Fibroblast of mammary gland (primary cell): Measurements from ENCODE around the gene SLC30A7.

Experiments used
- DNase-seq: peaks from one replicate; pipeline ENCODE4 v3.0.0-alpha.2; 2010; ENCODE audit warnings: low read depth
- H3K4me3 ChIP-seq: 2 replicates; pipeline ENCODE4 v1.5.1; 2011; ENCODE audit warnings: low read depth, mild to moderate bottlenecking, low read length, moderate library complexity; ENCODE audit not compliant: control insufficient read depth
- TF ChIP-seq, protein P1 (sequence below): conservative IDR thresholded peaks from 2 replicates; pipeline ENCODE4 v1.5.1; 2011; ENCODE audit warnings: low read depth, low read length, inconsistent platforms; ENCODE audit not compliant: control insufficient read depth, insufficient read depth

SLC30A7 gene

GRCh38 chr1:100982793-100983192, 86.9 kb downstream of the SLC30A7 start:
- TF ChIP-seq, protein P1, sequence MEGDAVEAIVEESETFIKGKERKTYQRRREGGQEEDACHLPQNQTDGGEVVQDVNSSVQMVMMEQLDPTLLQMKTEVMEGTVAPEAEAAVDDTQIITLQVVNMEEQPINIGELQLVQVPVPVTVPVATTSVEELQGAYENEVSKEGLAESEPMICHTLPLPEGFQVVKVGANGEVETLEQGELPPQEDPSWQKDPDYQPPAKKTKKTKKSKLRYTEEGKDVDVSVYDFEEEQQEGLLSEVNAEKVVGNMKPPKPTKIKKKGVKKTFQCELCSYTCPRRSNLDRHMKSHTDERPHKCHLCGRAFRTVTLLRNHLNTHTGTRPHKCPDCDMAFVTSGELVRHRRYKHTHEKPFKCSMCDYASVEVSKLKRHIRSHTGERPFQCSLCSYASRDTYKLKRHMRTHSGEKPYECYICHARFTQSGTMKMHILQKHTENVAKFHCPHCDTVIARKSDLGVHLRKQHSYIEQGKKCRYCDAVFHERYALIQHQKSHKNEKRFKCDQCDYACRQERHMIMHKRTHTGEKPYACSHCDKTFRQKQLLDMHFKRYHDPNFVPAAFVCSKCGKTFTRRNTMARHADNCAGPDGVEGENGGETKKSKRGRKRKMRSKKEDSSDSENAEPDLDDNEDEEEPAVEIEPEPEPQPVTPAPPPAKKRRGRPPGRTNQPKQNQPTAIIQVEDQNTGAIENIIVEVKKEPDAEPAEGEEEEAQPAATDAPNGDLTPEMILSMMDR = no peak
- DNase-seq = no peak
- H3K4me3 ChIP-seq = no peak overlapping the region

DNA sequence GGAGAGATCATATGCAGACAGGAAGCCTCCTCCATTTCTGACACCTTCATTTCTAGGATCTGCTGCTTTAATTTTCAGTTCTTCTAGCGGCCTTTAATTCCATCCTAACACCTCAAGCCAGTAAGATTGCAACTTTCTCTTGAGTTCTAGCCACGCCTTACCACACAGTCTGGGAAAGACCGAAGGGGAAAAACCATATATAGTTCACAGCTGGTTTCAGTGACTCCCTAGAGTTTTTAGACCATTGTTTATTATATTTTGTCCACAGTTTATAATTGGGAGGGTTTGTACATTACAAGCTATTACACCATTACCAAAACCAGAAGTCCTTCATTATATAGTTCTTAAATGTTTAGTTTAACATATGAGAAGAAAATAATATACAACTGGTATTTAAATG, 92.2 kb downstream of the SLC30A7 start:
- TF ChIP-seq, protein P1 = no peak
- DNase-seq = no peak
- H3K4me3 ChIP-seq = no peak overlapping the region

DNA sequence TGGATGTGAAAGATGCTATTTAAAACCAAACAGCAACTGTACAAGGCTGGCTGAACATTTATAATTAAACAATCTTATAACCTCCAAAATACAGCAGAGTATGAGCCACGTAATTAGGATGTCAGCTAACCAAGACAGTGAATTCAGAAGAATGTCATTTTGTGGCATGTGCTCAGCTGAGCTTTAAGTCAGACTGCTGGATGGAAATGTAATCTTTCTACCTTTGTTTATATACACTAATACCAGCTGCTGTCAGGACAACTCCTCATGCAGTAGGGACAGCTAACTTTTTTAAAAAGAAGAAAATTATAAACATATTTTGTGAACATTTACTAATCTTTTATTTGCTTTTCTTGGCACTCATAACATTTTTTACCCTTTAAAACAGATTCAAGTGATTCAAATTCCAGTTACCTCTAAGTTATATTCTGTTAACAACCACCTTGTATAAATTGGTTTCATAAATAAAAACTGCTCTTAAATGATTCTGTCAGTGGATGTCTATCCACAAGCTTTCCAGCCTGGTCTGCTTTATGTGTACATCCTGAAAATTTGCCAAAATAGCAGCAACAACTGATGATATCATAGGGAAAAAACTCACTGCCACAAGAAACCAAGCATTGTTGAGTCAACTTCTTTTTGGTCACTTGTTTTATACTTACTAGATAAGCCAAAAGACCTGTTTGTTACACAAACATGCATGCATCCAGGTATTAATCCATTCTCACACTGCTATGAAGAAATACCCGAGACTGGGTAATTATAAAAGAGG, 93.6 kb downstream of the SLC30A7 start:
- TF ChIP-seq, protein P1 = no peak
- H3K4me3 ChIP-seq = no peak overlapping the region
- DNase-seq = peak; percentile 86

DNA sequence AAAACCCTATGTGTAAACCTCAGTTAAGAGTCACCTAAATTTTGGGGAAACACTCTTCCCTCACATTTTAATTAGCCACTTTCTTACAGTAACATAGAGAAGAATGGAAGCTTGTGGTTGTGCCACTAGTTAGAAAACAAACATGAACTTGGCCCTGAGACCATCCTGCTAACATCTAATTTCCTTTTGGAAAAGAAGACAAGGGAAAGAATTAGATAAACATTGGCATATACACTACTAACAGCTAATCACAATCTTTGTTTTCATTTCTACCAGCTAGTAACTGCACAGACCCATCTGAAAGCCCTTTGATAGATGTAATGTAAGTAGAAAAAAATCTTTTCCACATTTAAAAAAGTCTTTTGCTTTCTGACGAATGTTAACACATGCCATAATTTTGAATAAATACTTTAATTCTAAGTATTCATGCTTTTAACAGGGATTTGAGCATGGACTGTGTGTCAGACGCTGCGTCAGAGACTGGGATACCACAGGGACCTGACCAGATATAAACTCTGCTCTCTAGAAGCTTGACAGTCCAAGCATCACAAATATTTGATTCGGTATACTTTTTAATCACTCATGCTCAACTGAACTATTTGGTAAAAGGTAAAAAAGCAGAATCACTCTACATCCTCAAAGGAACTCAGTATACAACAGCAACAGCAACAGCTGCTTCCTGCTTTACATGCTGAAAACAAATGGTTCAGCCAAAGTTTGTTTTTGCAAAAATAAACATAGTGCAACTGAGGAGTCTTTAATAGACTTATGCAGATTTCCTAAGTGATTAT, 99.5 kb downstream of the SLC30A7 start:
- no peak for DNase-seq
- TF ChIP-seq, protein P1 = no peak
- H3K4me3 ChIP-seq = no peak overlapping the region

DNA sequence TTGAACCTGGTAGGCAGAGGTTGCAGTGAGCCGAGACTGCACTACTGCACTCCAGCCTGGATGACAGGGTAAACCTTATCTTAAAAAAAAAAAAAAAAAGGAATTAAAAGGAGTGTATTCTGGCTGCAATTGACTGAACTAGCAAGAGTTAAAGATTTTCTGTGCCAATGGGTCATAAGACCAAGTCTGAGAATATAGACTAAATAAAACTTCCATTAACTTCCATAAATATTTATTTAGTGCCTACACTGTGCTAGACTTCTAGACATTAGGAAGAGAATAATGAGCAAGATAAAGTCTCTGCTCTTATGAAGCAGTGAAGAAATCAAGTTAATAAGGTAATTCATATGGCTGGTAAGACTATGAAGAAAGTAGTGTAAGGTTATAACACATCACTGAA, 102.5 kb downstream of the SLC30A7 start:
- DNase-seq = no peak
- H3K4me3 ChIP-seq = no peak overlapping the region
- TF ChIP-seq, protein P1 = no peak

DNA sequence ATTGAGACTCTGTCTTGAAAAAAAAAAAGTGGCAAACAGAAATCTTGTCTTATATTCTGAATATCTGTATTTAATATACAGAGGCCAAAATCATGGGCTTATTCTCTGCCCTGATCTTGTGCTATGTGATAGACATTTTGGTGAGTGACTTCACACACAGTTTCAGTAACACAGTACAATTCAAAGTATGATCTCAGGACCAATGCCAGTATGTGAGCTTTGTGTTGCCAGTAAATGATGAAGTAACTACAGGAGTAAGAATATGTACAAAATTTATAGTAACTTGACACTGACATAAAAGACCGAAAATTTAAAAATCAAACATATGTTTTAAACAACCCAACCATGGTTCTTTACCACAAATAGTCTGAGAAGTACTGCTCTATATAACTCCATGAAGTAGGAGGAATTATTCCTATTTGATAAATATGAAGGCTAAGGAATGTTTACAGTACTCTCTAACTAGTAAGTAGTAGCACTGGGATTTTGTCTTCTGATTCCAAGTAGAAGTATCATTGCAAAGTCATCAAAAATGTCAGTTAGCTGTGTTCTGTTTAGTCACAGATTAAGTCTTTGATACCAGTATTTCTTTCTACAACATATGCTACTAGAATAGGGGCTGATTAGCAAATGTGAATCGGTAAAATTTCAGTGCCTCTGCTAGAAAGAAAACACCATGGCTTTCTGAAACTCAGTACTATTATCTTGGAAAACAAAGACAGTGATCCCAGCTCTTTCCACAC, 104.4 kb downstream of the SLC30A7 start:
- no peak overlapping the region for H3K4me3 ChIP-seq
- TF ChIP-seq, protein P1 = no peak
- DNase-seq = no peak
